GM23338 (cell line): ENCODE results near the gene SNHG17. TPM values are rescaled to one million over a fixed set of nuclear protein-coding genes. Genes with fewer than 3 reads are reported as not detected.
A peak's percentile ranks its signal among the peaks of the same experiment; 100 is the strongest.

Experiments
- ATAC-seq: fragments of 200-7000 bp; cut with Tn5 transposase; 3 replicates; pipeline ENCODE4 v1.9.1; 2020
- DNase-seq: peaks from one replicate; pipeline ENCODE4 v3.0.0-alpha.2; 2015; ENCODE audit warnings: low spot score
- H2AFZ ChIP-seq: fragments of 200-600 bp; sonication (generic); 2 replicates; pipeline ENCODE4 v1.8.0; 2016; ENCODE audit warnings: antibody characterized with exemption, mild to moderate bottlenecking, moderate library complexity
- H3F3A ChIP-seq: fragments of 200-600 bp; sonication (generic); replicated peaks from 2 replicates; pipeline ENCODE4 v1.8.0; 2017; ENCODE audit warnings: antibody characterized with exemption, mixed run types, low read depth
- H3K27ac ChIP-seq: fragments of 200-600 bp; sonication (generic); 2 replicates; pipeline ENCODE4 v1.6.1; 2016; ENCODE audit warnings: low read depth
- H3K27me3 ChIP-seq: fragments of 200-600 bp; sonication (generic); 2 replicates; pipeline ENCODE4 v1.8.0; 2016; ENCODE audit warnings: mild to moderate bottlenecking, mixed run types, moderate library complexity; ENCODE audit not compliant: insufficient read depth
- H3K36me3 ChIP-seq: fragments of 200-600 bp; sonication (generic); 2 replicates; pipeline ENCODE4 v1.8.0; 2016; ENCODE audit warnings: mild to moderate bottlenecking; ENCODE audit not compliant: insufficient read depth
- H3K4me1 ChIP-seq: fragments of 200-600 bp; sonication (generic); 2 replicates; pipeline ENCODE4 v1.8.0; 2016; ENCODE audit warnings: mild to moderate bottlenecking, moderate library complexity; ENCODE audit not compliant: insufficient read depth
- H3K4me2 ChIP-seq: fragments of 200-600 bp; sonication (generic); 2 replicates; pipeline ENCODE4 v1.7.1; 2017; ENCODE audit warnings: mixed run types
- H3K4me3 ChIP-seq: fragments of 200-600 bp; sonication (generic); 2 replicates; pipeline ENCODE4 v1.6.1; 2016; ENCODE audit warnings: mixed run types
- H3K79me2 ChIP-seq: fragments of 200-600 bp; sonication (generic); replicated peaks from 2 replicates; pipeline ENCODE4 v1.8.0; 2017; ENCODE audit warnings: mild to moderate bottlenecking; ENCODE audit not compliant: insufficient read depth
- H3K9me2 ChIP-seq: fragments of 200-600 bp; sonication (generic); 2 replicates; pipeline ENCODE4 v1.8.0; 2017; ENCODE audit not compliant: insufficient read depth
- H4K20me1 ChIP-seq: fragments of 200-600 bp; sonication (generic); replicated peaks from 2 replicates; pipeline ENCODE4 v1.8.0; 2017; ENCODE audit warnings: mild to moderate bottlenecking; ENCODE audit not compliant: insufficient read depth
- H3K27ac Mint-ChIP-seq: 2 replicates; pipeline ENCODE4 v1.8.0; 2020; ENCODE audit warnings: inconsistent platforms, mild to moderate bottlenecking, moderate library complexity, mixed read lengths
- H3K27me3 Mint-ChIP-seq: 3 replicates; pipeline ENCODE4 v1.8.0; 2022; ENCODE audit warnings: low read depth, mild to moderate bottlenecking, moderate library complexity, mixed read lengths, inconsistent platforms; ENCODE audit not compliant: insufficient read depth, poor library complexity
- H3K36me3 Mint-ChIP-seq: 3 replicates; pipeline ENCODE4 v1.8.0; 2021; ENCODE audit warnings: low read depth, mild to moderate bottlenecking, inconsistent platforms, moderate library complexity, mixed read lengths
- H3K4me1 Mint-ChIP-seq: 3 replicates; pipeline ENCODE4 v1.8.0; 2020; ENCODE audit warnings: mild to moderate bottlenecking, inconsistent platforms, mixed read lengths
- H3K4me3 Mint-ChIP-seq: 3 replicates; pipeline ENCODE4 v1.8.0; 2021; ENCODE audit warnings: moderate library complexity, mild to moderate bottlenecking, inconsistent platforms, mixed read lengths
- H3K9me3 Mint-ChIP-seq: 3 replicates; pipeline ENCODE4 v1.8.0; 2020; ENCODE audit warnings: moderate library complexity, mild to moderate bottlenecking, inconsistent platforms, mixed read lengths
- CREB1 ChIP-seq: fragments of 250-450 bp; sonication (Bioruptor Pico); IDR thresholded peaks from 2 replicates; pipeline ENCODE4 v1.5.0; 2020; ENCODE audit warnings: low read depth, mild to moderate bottlenecking, moderate library complexity
- CTCF ChIP-seq, 2 experiments: fragments of 200-600 bp in 1 of 2; sonication (generic) in 1 of 2; conservative IDR thresholded peaks; 2 replicates each; pipeline versions ENCODE4 v1.5.1 to v1.6.1; 2016 to 2017; ENCODE audit warnings: antibody characterized with exemption in 2 of 2, low read depth in 2 of 2, mild to moderate bottlenecking in 2 of 2, moderate library complexity in 1 of 2
- ETS1 ChIP-seq: IDR thresholded peaks from 2 replicates; pipeline ENCODE4 v1.6.1; 2016; ENCODE audit warnings: antibody characterized with exemption
- EZH2 ChIP-seq: fragments of 200-600 bp; sonication (generic); IDR thresholded peaks from one replicate; pipeline ENCODE4 v1.8.0; 2017; ENCODE audit warnings: antibody characterized with exemption, mild to moderate bottlenecking, low read depth; ENCODE audit not compliant: unreplicated experiment
- EZH2phosphoT487 ChIP-seq: fragments of 200-600 bp; sonication (generic); IDR thresholded peaks from one replicate; pipeline ENCODE4 v1.8.1; 2018; ENCODE audit warnings: antibody characterized with exemption; ENCODE audit not compliant: unreplicated experiment
- REST ChIP-seq: IDR thresholded peaks from one replicate; pipeline ENCODE4 v1.6.1; 2018; ENCODE audit warnings: antibody characterized with exemption; ENCODE audit not compliant: unreplicated experiment
- STAT1 ChIP-seq: IDR thresholded peaks from one replicate; pipeline ENCODE4 v1.6.1; 2016; ENCODE audit warnings: antibody characterized with exemption; ENCODE audit not compliant: unreplicated experiment
- ZNF114 ChIP-seq: fragments of 250-450 bp; sonication (Bioruptor Pico); IDR thresholded peaks from 2 replicates; pipeline ENCODE4 v1.5.0; 2020; ENCODE audit warnings: mild to moderate bottlenecking, moderate library complexity
- ZNF331 ChIP-seq: fragments of 250-450 bp; sonication (Bioruptor Pico); IDR thresholded peaks from 2 replicates; pipeline ENCODE4 v1.5.0; 2020; ENCODE audit warnings: low read depth, mild to moderate bottlenecking, moderate library complexity
- polyA plus RNA-seq: library from polyadenylated mRNA; unstranded; fragments of >200 nt; fragmentation: Nextera tagmentation; extraction: Ambion mirVana; gene quantifications from 2 replicates; pipeline ENCODE4 v1.2.1, GENCODE V29; 2016
- total RNA-seq: library from RNA; depleted of rRNA; stranded (reverse); fragments of >200 nt; shearing (Covaris generic); gene quantifications from 2 replicates; pipeline ENCODE4 v1.2.3, GENCODE V29; 2014

SNHG17 gene
- total and polyA plus RNA-seq, 2 experiments from 2014 or later, result 25.4 to 76.1 TPM

GRCh38 chr20:38447931-38448675 lies 13.0 kb upstream of the SNHG17 start (continued):
- TF ChIP-seq CREB1 (CRISPR knock-in tag) (no peak), ZNF114 (CRISPR knock-in tag) (no peak), CTCF (conservative IDR thresholded peaks at IDR 0.05; ENCODE audit: low read depth in 2 of 2) (no peak), REST (no peak), EZH2phosphoT487 (no peak)

- DNase-seq (peak; percentile 32), ATAC-seq (peak; percentile 37)
- Histone ChIP-seq H3K4me1 (peaks cover 6% of the 10 kb centered on the region), H2AFZ (peak overlapping the region; percentile 75; the same call in 1 of the 2 replicates), H3F3A (no peaks in the 10 kb centered on the region), H3K79me2 (0 out of 2 replicates have a peak, but pooled peaks cover 5% of the 10 kb centered on the region), H4K20me1 (no peaks in the 10 kb centered on the region), H3K36me3 (no peaks in the 10 kb centered on the region), H3K9me2 (no peaks in the 10 kb centered on the region), H3K27ac (0 out of 2 replicates have a peak overlapping the region, but pooled peaks have one; percentile 74), H3K4me2 (peak overlapping the region; percentile 98), H3K27me3 (no peaks in the 10 kb centered on the region), H3K4me3 (peak overlapping the region; percentile 96)
- Mint-ChIP-seq H3K4me1 (peaks cover 12% of the 10 kb centered on the region), H3K27ac (peak overlapping the region; percentile 67; the same call in 1 of the 2 replicates), H3K36me3 (peaks cover 30% of the 10 kb centered on the region), H3K27me3 (peaks cover 15% of the 10 kb centered on the region), H3K4me3 (peak overlapping the region; percentile 85), H3K9me3 (no peaks in the 10 kb centered on the region)
- TF ChIP-seq STAT1 (no peak), ETS1 (no peak), EZH2 (no peak), EZH2phosphoT487 (no peak), REST (no peak), ZNF331 (CRISPR knock-in tag) (no peak), CREB1 (CRISPR knock-in tag) (no peak)
Measured at GRCh38 chr20:38447251-38447661, 12.1 kb upstream of the SNHG17 start.
